COLO668 (cell line): ENCODE results near the gene PCDHGB1.
"Not testable (repeated sequence)": the region's sequence is repeated elsewhere in the genome, so short reads cannot be mapped to it uniquely, and the experiment has no call there.

ENCODE experiments used
- DNase-seq: peaks from one replicate; lab custom pipeline; 2025; ENCODE audit not compliant: unreplicated experiment; lab: John Stamatoyannopoulos, UW

PCDHGB1 gene

GRCh38 chr5:141345327-141345726 is 4.6 kb upstream of the PCDHGB1 start:
- no peak for DNase-seq

- not testable (repeated sequence) for DNase-seq
Observed at GRCh38 chr5:141346017-141346416, 3.9 kb upstream of the PCDHGB1 start.

- DNase-seq: no peak
Observed at GRCh38 chr5:141351591-141351990, 1.7 kb downstream of the PCDHGB1 start.

GRCh38 chr5:141354900-141355469 is 5.1 kb downstream of the PCDHGB1 start, which contains the start of gene PCDHGA4:
PCDHGA4 (plus strand) TSS chr5:141355021; CDS start chr5:141355108, 87 bp downstream.
- DNase-seq: no peak

- no peak for DNase-seq
Observed at GRCh38 chr5:141355641-141356040, 5.7 kb downstream of the PCDHGB1 start.

- no peak for DNase-seq
Observed at GRCh38 chr5:141356133-141356532, 6.2 kb downstream of the PCDHGB1 start.

GRCh38 chr5:141356950-141357349 is 7.1 kb downstream of the PCDHGB1 start:
- DNase-seq: no peak

GRCh38 chr5:141359790-141360426 is 10.0 kb downstream of the PCDHGB1 start, which contains the start of gene PCDHGB2:
PCDHGB2 (plus strand) TSS chr5:141359994; CDS start chr5:141360136, 142 bp downstream.
- no peak for DNase-seq

GRCh38 chr5:141360685-141361084 is 10.8 kb downstream of the PCDHGB1 start:
- DNase-seq: no peak

- DNase-seq: no peak
Observed at GRCh38 chr5:141362719-141363118, 12.8 kb downstream of the PCDHGB1 start.

GRCh38 chr5:141363952-141364660 is 14.2 kb downstream of the PCDHGB1 start, which contains the start of gene PCDHGA5:
PCDHGA5 (plus strand) TSS chr5:141364162; CDS start chr5:141364331, 169 bp downstream.
- DNase-seq: no peak

- no peak for DNase-seq
Observed at GRCh38 chr5:141366016-141366896, 16.4 kb downstream of the PCDHGB1 start.

GRCh38 chr5:141369994-141370848 is 20.3 kb downstream of the PCDHGB1 start, which contains the start of gene PCDHGB3:
PCDHGB3 (plus strand) TSS chr5:141370242; CDS start chr5:141370395, 153 bp downstream.
- DNase-seq: no peak

GRCh38 chr5:141371572-141372475 is 21.9 kb downstream of the PCDHGB1 start:
- DNase-seq: no peak

- no peak for DNase-seq
Observed at GRCh38 chr5:141373673-141374317, 23.9 kb downstream of the PCDHGB1 start, which contains the start of gene PCDHGA6. PCDHGA6 (plus strand) TSS chr5:141373891; CDS start chr5:141374084, 193 bp downstream.

GRCh38 chr5:141374627-141375026 is 24.7 kb downstream of the PCDHGB1 start:
- DNase-seq: no peak

GRCh38 chr5:141375444-141376155 is 25.7 kb downstream of the PCDHGB1 start:
- not testable (repeated sequence) for DNase-seq
